GM08714 (cell line): ENCODE measurements around the gene CD72.
"Not testable (repeated sequence)": the region's sequence is repeated elsewhere in the genome, so short reads cannot be mapped to it uniquely, and the experiment has no call there.

Source experiments
- H3K4me3 ChIP-seq: fragments of 200-500 bp; sonication (Bioruptor generic); 2 replicates; pipeline ENCODE4 v1.5.1; 2014; ENCODE audit warnings: mild to moderate bottlenecking, low read length, inconsistent platforms
- ZNF274 ChIP-seq: IDR thresholded peaks from 2 replicates; pipeline ENCODE4 v1.6.1; 2012; ENCODE audit warnings: mild to moderate bottlenecking, low read depth, low read length

CD72 gene

DNA sequence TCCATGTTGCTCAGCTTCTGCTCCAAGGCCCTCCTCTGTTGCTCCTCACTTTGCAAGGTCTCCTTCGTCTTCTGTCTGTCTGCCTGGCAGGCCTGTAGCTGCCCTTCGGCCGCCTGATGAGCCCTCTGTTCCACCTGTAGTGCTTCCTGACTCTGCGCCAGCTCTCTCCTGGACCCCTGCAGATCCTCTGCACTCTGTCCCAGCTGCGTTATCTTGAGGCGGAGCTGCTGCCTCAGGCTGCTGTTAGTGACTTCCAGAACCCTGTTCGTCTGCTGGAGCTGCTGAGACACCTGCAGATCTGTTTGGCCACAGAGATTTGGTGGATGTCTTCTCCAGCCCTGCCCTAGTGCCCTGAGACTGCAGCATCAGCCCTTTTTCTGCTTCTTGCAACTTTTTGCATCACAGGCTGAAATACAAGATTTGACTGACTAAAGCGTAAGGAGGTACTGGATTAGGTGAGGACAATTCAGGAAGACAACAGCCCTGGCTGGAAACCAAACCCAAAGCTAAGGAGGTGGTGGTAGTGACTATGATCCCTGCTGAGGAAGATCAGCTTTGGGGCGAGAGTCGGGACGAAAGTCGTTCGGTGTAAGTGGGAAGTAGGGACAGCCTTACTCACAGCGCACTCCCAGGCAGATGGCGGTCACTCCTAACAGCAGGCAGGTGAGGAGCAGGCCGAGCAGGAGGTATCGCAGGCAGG is 2.1 kb downstream of the CD72 start:
- H3K4me3 ChIP-seq, result no peak overlapping the region; the same call in 1 of the 2 replicates

DNA sequence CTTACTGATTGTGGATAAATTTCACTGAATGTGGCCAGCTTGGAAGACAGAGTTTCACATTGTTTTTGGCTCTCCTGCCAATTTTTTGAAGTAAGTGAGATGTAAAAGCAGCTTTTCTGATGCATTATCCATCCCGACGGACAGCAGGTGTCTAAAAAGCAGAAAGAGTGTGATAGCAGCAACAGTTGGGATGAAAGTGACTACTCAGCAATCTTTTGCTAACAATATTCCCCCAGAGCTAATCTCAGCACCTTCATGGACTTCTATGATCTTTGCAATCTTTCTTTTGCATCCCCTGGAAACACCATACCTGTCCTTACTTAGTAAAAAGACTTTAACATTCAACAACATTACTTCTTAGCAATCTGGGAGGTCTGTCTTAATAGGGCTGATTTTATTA is 5.4 kb downstream of the CD72 start:
- H3K4me3 ChIP-seq, result no peak overlapping the region
- no peak for TF ChIP-seq ZNF274

More for the DNA sequence above, 2.1 kb downstream of the CD72 start:
- TF ChIP-seq ZNF274, result no peak

DNA sequence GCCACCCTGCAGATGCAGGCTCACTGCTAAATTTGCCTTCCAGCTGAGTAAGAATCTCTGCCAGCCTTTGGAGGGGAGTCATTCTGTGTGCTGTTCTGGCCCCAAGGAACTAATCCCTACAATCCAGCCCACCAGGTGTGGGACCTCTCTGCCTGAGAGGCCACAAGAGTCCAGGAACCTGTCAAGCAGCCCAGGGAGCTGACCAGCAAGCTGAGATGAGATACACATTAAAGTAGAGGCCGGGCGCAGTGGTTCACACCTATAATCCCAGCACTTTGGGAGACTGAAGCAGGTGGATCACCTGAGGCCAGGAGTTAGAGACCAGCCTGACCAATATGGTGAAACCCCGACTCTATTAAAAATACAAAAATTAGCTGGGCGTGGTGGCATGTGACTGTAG is 6.1 kb downstream of the CD72 start:
- H3K4me3 ChIP-seq, result not testable (repeated sequence)

DNA sequence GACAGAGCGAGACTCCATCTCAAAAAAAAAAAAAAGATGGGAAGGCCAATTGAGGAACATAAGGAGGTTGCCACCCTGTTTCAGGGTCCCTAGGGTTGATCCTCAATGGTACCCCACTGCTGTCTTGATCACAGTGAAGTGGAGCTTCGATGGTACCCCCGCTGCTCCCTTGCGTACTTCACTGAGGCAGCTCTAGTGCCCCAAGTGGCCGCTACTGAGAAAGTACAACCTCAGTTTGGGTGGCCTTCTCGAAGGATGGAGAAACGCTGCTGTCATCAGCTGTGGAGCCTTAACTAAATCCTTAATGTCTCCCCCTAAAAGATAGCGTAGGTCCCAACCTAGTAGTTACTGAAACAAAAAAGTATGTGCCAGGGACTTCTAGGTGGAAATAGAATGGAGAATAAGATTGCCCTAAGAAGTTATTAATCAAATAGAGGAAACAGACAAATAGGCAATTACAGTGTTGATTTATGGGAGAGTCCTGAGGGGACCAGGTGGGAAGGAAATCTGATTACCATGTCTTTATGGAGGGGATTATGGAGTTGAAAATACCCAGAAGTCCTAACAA is 6.9 kb downstream of the CD72 start:
- no peak for TF ChIP-seq ZNF274

DNA sequence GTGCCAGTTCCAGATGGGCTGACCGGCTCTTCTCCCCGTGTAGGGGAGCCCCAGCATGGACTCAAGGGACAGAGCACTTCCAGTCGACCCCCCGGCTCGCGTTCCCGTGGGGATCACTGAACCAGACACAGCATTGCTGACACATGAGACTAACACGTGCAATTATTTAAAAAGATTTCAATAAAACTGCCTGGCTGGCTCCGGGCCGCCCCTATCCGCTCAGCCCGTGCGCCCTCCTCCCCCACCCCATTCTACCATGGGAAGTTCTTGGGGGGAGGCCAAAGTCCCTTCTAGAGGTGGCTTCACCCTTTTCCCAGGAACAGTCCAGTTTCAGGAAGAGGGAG is 8.4 kb downstream of the CD72 start:
- no peak for TF ChIP-seq ZNF274
- no peak overlapping the region for H3K4me3 ChIP-seq

More for the DNA sequence above, 6.9 kb downstream of the CD72 start:
- no peak overlapping the region for H3K4me3 ChIP-seq

DNA sequence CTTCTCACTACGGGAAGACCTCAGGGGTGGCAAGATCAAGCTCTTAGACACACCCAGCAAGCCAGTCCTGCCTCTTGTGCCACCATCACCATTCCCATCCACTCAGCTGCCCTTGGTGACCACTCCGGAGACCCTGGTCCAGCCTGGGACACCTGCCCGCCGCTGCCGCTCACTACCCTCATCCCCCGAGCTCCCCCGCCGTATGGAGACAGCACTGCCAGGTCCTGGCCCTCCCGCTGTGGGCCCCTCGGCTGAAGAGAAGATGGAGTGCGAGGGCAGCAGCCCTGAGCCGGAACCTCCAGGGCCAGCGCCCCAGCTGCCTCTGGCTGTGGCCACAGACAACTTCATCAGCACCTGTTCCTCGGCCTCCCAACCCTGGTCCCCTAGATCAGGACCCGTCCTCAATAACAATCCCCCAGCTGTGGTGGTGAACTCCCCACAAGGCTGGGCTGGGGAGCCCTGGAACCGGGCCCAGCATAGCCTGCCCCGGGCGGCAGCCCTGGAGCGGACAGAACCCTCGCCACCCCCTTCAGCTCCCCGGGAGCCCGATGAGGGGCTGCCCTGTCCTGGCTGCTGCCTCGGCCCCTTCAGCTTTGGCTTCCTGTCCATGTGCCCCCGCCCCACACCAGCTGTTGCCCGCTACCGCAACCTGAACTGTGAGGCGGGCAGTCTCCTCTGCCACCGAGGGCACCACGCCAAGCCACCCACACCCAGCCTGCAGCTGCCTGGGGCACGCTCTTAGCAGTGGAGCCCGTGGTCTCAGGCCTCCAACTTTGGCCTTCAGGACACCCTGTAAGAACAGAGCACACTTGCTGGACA is 9.0 kb downstream of the CD72 start:
- TF ChIP-seq ZNF274, result no peak
- no peak overlapping the region for H3K4me3 ChIP-seq

DNA sequence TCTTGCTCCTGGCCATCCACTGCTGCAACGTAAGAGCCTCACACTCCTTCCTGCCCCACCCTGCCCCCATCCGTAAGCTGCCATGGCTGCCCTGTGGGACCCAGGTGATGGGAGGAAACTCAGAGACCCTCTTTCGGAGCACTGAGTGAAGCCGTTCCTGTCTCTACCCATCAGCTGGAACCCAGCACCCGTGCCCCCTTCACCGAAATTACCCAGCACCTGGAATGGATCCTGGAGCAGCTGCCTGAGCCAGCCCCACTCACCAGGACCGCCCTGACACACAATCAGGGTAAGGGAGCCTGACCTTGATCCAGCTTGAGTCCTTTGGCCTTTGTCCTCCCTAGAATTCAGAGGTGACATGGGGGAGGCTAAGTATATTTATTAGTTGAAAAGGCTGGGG is 10.0 kb downstream of the CD72 start:
- no peak for TF ChIP-seq ZNF274
- no peak overlapping the region for H3K4me3 ChIP-seq

DNA sequence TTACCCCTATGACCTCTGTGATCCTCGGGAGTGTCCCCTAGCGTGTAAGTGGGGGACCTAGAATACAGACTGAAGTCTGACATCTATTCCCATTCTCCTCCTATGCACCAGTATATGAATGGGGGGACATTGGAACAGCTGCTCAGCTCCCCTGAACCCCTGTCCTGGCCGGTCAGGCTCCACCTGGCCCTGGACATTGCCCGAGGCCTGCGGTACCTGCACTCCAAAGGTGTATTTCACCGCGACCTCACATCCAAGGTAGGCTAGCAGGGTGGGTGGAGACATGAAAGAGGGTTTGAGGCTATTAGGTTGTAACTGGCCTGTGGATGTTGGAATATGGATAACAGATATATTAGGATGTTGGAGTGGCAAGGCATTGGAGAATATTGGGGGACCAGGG is 11.5 kb downstream of the CD72 start:
- no peak overlapping the region for H3K4me3 ChIP-seq

DNA sequence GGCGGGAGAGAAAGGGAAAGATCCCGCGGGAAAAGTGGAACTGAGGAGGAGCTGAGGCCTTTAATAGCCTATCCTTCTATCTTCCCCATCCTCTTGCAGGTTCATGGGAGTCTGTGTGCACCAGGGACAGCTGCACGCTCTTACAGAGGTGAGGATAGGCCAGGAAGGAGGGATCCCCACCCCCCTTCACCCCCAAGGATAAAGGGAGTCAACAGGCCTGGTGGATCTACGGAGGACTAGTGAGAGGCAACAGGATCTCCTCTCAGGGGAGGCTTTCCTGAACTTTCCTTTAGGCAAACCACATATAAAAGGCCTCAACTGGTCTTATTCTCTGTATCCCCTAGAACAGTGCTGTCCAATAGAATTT is 12.1 kb downstream of the CD72 start:
- TF ChIP-seq ZNF274, result no peak
- peak overlapping the region; percentile 79 for H3K4me3 ChIP-seq

More for the DNA sequence above, 11.5 kb downstream of the CD72 start:
- TF ChIP-seq ZNF274, result no peak

DNA sequence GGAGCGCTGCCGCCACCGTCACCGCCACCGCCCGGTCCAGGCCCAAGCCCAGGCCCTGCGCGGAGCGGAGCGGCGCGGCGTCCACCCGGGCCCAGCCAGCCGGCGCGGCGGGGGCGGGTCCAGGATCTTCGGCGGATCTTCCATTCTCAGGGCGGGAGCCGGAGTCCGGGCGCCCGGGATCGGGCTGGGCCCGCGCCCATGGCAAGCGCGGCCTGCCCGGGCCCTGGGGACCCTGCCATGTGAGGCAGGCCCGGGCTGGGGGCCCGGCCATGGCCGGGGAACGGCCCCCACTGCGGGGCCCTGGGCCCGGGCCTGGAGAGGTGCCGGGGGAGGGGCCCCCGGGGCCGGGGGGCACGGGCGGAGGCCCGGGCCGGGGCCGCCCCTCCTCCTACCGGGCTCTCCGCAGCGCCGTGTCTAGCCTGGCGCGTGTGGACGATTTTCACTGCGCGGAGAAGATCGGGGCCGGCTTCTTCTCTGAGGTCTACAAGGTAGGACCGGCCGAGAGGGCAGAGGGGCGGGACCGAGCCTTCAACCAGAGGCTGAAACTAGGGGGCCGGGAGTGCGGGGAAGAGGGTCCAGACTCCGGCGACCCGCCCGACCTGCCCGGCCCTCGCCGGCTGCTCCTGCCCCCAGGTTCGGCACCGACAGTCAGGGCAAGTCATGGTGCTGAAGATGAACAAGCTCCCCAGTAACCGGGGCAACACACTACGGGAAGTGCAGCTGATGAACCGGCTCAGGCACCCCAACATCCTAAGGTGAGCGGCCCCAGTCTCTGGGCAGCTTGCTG is 12.7 kb downstream of the CD72 start:
- no peak for TF ChIP-seq ZNF274
- peak overlapping the region; percentile 79 for H3K4me3 ChIP-seq

DNA sequence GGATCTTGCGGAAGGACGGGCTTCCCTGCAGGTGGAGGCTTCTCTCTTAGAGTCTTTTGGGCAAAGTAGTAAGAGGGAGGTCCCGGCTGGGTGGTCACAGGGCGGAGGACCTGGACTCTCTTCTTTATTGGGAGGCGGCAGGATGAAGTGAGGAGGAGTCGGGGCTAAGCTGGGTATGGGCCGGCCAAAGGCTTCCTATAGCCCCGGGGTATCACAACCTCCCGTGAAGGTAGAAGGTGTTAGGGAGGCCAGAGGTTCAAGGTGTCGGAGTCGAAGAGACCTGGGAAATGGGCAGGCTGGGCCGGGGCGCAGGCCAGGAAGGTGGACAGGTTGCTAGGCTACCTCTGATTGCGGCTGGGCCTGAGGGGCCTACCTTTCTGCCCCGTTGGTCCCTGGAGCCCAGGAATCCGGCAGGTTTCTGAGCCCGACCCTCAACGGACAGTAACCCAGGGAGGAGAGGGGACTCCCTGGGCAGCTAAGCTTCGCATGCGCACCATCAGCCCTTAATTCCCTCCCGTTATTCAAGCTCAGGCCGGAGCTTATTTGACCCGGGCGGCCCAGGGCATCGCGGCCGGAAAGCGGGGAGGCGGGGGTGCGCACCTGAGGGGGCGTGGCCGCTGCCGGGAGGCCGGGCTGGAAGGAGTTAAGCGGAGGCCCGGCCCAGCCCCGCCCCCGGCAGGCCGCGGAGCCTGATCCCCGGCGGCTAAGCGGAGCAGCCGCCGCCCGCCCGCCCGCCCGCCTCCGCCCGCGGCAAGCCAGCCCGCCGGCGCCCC is 13.4 kb downstream of the CD72 start, which contains the start of gene TESK1:
TSS of gene TESK1 (plus strand) at position 685 of the 773 bp plus-strand sequence. CDS start 358 bp downstream, outside the sequence.
- no peak for TF ChIP-seq ZNF274
- peak within 1 kb of the TSS; percentile 79 for H3K4me3 ChIP-seq

DNA sequence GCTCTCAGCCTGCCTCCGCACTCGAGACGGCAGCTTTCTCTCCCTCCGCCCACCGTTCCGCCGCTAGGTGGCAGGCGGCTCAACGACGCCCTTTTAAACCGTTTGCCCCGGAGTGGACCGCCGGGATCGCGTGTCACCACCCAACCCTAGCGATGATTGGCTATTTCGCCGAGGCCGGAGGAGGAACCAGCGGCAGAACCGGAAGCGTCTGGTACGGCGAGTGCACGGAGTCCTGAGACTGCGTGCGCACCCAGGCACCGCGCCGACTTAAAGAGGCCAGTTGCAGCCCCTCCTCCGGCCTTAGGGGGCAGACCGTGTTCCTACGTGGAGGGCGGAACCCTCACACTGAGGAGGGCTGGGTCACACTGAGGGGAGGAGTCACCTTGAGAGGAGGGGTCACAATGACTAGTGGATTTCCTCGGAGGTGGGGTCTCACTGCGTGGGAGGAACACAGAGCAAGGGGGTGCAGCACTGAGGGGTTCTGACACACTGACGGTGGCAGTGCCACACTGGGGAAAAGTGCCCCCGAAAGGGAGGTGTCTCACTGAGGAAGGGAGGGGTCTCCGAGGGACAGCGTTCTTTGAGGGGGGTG is 14.1 kb downstream of the CD72 start:
- peak overlapping the region; percentile 53; the same call in 1 of the 2 replicates for H3K4me3 ChIP-seq
- TF ChIP-seq ZNF274, result no peak

DNA sequence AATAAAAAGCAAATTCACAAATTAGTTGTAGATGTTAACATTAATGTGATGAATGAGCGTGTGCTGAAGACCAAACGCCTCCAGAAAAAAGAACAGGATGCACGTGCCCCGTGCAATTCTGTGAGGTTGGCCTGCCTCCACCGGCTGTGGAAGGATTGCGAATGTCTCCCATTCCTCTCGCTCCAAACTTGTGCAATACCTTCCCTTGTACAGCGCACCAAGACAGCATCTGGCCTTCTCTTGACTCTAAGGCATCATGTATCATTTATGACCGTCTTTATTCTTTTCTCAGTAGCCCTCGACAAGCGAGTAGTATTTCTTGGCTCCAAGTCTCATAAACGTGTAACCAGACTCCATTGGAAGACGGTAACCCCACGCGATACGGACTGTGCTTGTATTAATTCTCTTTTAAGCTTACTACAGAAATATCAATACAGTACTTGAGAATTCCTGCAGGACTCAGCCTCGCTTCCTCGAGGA is 14.7 kb downstream of the CD72 start:
- no peak for TF ChIP-seq ZNF274
- peak overlapping the region; percentile 49; the same call in 1 of the 2 replicates for H3K4me3 ChIP-seq
